Activated CD4-positive, alpha-beta T cell treated with anti-CD3 and anti-CD28 coated beads, Interleukin-2, amount 10 ng/mL, durations not matched to agents 24 days and 14 days (primary cell): ENCODE measurements around the gene KBTBD8. TPM values are rescaled to one million over a fixed set of nuclear protein-coding genes. Genes with fewer than 3 reads are reported as not detected.

Experiments
- DNase-seq: peaks from one replicate; pipeline ENCODE4 v3.0.0; 2022
- H3K27ac Mint-ChIP-seq: one replicate; pipeline ENCODE4 v1.8.0; 2022; ENCODE audit warnings: mild to moderate bottlenecking, mixed read lengths
- H3K27me3 Mint-ChIP-seq: one replicate; pipeline ENCODE4 v1.8.0; 2022; ENCODE audit warnings: mixed read lengths
- H3K36me3 Mint-ChIP-seq: one replicate; pipeline ENCODE4 v1.8.0; 2022; ENCODE audit warnings: low read depth, mild to moderate bottlenecking, mixed read lengths
- H3K4me1 Mint-ChIP-seq: one replicate; pipeline ENCODE4 v1.8.0; 2021; ENCODE audit warnings: mixed read lengths
- H3K4me3 Mint-ChIP-seq: one replicate; pipeline ENCODE4 v1.8.0; 2022; ENCODE audit warnings: mild to moderate bottlenecking, moderate library complexity, mixed read lengths
- H3K9me3 Mint-ChIP-seq: one replicate; pipeline ENCODE4 v1.8.0; 2021; ENCODE audit warnings: mixed read lengths
- intact Hi-C: fragments of 100-400 bp; cut with micrococcal nuclease; formaldehyde crosslinking; loops from one replicate; pipeline ENCODE4 v1.15.1; 2023
- total RNA-seq: library from RNA; stranded (reverse); gene quantifications from 2 replicates; pipeline ENCODE4 v1.2.3, GENCODE V29; 2022

The KBTBD8 gene
- total RNA-seq, 1 donor from 2014 or later, result 17.0 TPM

- H3K4me3 Mint-ChIP-seq, result no peak overlapping the region
- intact Hi-C loops, result no loop called here
- DNase-seq, result no peak
- no peaks in the 10 kb centered on the region for H3K36me3 Mint-ChIP-seq
- H3K27ac Mint-ChIP-seq, result no peak overlapping the region
- H3K27me3 Mint-ChIP-seq, result peaks cover 7% of the 10 kb centered on the region
- H3K9me3 Mint-ChIP-seq, result no peaks in the 10 kb centered on the region
- H3K4me1 Mint-ChIP-seq, result peaks cover 4% of the 10 kb centered on the region
These were observed 33.9 kb downstream of the KBTBD8 start for GRCh38 chr3:67031986-67032385.

DNA sequence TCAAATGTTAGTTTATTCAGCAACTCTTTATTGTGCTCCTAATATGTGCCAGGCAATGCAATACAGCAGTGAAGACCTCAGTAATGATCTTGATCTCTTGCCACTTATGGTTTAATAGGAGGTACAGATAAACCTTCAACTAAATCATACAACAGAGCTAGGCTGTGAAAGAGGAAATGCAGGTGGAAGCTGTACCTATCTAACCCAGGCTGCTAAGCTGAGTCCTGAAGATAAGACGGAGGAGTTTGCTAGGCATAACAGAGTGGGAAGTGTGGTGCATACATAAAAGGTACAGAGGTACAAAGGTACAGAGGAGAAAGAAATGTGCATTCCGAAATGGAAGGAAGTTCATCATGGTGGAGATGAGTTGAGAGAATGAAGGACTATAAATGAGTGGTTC lies 35.0 kb downstream of the KBTBD8 start:
- no peak overlapping the region for H3K4me3 Mint-ChIP-seq
- H3K27ac Mint-ChIP-seq, result no peak overlapping the region
- no peaks in the 10 kb centered on the region for H3K36me3 Mint-ChIP-seq
- intact Hi-C loops, result no loop called here
- no peak for DNase-seq
- peaks cover 7% of the 10 kb centered on the region for H3K27me3 Mint-ChIP-seq
- peaks cover 4% of the 10 kb centered on the region for H3K4me1 Mint-ChIP-seq
- no peaks in the 10 kb centered on the region for H3K9me3 Mint-ChIP-seq

DNA sequence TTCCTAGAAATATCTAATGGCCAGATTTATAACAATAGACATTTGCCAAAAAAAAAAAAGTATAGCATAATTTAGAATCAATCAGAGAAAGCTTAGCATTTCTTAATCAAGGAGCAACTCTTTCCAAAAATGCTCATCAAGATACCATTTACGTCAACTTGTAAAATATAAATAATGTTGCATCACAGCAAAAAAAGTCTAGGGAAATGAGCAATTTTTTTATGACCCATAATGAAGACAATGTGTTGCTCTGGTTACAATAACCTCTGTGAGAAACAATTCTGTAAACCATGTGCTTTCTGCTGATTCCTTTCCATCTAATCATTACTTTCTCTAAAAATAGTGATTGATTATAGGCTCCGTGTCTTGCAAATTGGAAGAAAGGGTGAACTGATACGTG lies 36.3 kb downstream of the KBTBD8 start:
- intact Hi-C loops, result no loop called here
- Mint-ChIP-seq H3K4me3 (no peak overlapping the region), H3K27ac (no peak overlapping the region), H3K36me3 (no peaks in the 10 kb centered on the region), H3K4me1 (no peaks in the 10 kb centered on the region), H3K27me3 (peaks cover 7% of the 10 kb centered on the region), H3K9me3 (no peaks in the 10 kb centered on the region)
- no peak for DNase-seq

DNA sequence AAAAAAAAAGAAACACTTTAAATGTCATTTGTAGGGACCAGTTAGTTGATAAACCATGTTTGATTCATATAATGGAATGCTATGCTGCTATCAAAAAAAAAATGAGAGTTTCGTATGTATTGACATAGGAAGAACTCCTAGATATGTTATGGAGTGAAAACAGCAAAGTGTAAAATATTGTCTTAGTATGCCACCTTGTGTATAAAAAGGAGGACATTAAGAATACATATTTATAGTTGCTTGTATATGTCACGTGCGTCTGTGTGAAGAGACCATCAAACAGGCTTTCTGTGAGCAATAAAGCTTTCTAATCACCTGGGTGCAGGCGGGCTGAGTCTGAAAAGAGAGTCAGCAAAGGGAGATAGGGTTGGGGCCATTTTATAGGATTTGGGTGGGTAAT lies 39.5 kb downstream of the KBTBD8 start:
- H3K27me3 Mint-ChIP-seq, result peaks cover 7% of the 10 kb centered on the region
- intact Hi-C loops, result no loop called here
- DNase-seq, result peak; percentile 28
- H3K4me3 Mint-ChIP-seq, result no peak overlapping the region
- no peaks in the 10 kb centered on the region for H3K4me1 Mint-ChIP-seq
- H3K36me3 Mint-ChIP-seq, result no peaks in the 10 kb centered on the region
- H3K27ac Mint-ChIP-seq, result no peak overlapping the region
- no peaks in the 10 kb centered on the region for H3K9me3 Mint-ChIP-seq

DNA sequence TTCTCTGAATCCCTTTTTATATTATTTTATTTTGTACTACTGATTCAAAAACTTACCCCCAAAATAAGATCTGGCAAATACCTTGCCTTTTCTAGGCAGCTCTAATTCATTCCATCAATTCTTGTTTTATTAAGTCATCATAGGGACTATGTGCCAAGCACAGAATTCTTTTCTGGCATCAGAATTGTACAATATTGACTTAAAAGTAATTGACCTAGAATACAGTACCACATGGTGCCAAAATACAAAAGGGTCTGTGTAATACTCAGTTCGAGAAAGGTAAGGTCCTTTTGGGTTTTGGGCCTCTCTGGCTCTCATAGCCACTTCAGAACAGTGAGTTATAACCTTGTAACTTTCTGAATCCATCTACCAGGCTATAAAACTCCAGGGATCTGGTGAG lies 46.2 kb downstream of the KBTBD8 start:
- intact Hi-C loops, result no loop called here
- H3K4me1 Mint-ChIP-seq, result no peaks in the 10 kb centered on the region
- H3K9me3 Mint-ChIP-seq, result no peaks in the 10 kb centered on the region
- peaks cover 4% of the 10 kb centered on the region for H3K27me3 Mint-ChIP-seq
- no peak overlapping the region for H3K4me3 Mint-ChIP-seq
- DNase-seq, result no peak
- no peaks in the 10 kb centered on the region for H3K36me3 Mint-ChIP-seq
- H3K27ac Mint-ChIP-seq, result no peak overlapping the region

DNA sequence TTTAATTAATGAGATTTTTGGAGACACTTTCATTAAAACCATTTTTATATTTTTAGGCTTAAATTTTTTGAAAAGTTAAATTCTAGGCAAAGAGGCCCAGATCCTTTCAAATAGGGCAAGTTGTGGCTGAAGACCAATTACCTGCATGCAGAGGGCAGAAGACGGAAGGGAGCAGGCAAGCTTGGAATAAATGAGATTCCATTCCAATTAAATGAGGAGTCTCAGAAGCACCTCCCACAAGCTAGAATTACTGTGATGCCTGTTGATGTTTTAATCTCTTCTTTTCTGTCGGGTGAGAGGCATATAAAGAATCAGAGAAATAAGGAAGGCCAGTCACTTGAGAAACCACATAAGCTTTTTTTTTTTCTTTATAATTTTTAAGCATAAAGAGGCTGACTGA lies 46.8 kb downstream of the KBTBD8 start:
- Mint-ChIP-seq H3K4me1 (no peaks in the 10 kb centered on the region), H3K36me3 (no peaks in the 10 kb centered on the region), H3K4me3 (no peak overlapping the region), H3K9me3 (no peaks in the 10 kb centered on the region), H3K27me3 (peaks cover 4% of the 10 kb centered on the region), H3K27ac (no peak overlapping the region)
- DNase-seq, result no peak
- intact Hi-C loops, result no loop called here

GRCh38 chr3:67045711-67046465 lies 47.8 kb downstream of the KBTBD8 start:
- Mint-ChIP-seq H3K27me3 (peaks cover 8% of the 10 kb centered on the region), H3K4me3 (no peak overlapping the region), H3K9me3 (no peaks in the 10 kb centered on the region), H3K36me3 (no peaks in the 10 kb centered on the region), H3K27ac (no peak overlapping the region), H3K4me1 (no peaks in the 10 kb centered on the region)
- intact Hi-C loops, result no loop called here
- no peak for DNase-seq

GRCh38 chr3:67047051-67047450 lies 48.9 kb downstream of the KBTBD8 start:
- Mint-ChIP-seq H3K27me3 (peaks cover 8% of the 10 kb centered on the region), H3K4me3 (no peak overlapping the region), H3K36me3 (no peaks in the 10 kb centered on the region), H3K9me3 (no peaks in the 10 kb centered on the region), H3K4me1 (no peaks in the 10 kb centered on the region), H3K27ac (no peak overlapping the region)
- intact Hi-C loops, result no loop called here
- no peak for DNase-seq

DNA sequence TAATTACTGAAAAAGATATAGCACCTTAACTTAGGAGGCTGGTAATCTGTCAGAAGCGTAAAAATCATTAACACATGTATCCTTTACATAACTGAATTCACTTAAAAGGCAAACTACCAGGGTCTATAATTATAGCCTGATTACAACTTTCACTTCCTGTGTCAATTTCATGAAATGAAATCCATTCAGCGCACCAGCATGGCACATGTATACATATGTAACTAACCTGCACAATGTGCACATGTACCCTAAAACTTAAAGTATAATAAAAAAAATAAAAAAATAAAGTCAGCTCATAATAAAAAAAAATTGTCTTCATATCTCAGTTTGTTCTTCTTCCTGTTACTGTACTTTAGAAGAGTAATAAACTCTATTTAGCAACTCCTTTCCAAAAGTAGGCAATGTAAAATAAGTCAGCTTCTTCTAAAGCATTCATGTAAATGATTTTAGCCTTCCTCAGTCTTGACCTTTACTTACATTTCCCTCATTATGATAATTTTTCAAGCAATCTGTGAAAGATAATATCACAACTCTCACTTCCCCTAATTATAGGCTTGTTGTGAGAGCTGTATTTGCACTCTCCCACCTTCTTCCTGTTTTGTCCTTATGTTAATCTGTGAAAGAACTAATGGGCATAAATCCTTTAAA lies 50.1 kb downstream of the KBTBD8 start:
- H3K4me3 Mint-ChIP-seq, result no peak overlapping the region
- intact Hi-C loops, result no loop called here
- no peak overlapping the region for H3K27ac Mint-ChIP-seq
- H3K4me1 Mint-ChIP-seq, result no peaks in the 10 kb centered on the region
- H3K9me3 Mint-ChIP-seq, result no peaks in the 10 kb centered on the region
- peaks cover 8% of the 10 kb centered on the region for H3K27me3 Mint-ChIP-seq
- no peak for DNase-seq
- no peaks in the 10 kb centered on the region for H3K36me3 Mint-ChIP-seq

GRCh38 chr3:67048715-67049074 lies 50.6 kb downstream of the KBTBD8 start:
- H3K27ac Mint-ChIP-seq, result no peak overlapping the region
- H3K9me3 Mint-ChIP-seq, result peaks cover 2% of the 10 kb centered on the region
- no peaks in the 10 kb centered on the region for H3K36me3 Mint-ChIP-seq
- no peak for DNase-seq
- H3K27me3 Mint-ChIP-seq, result peaks cover 8% of the 10 kb centered on the region
- no peak overlapping the region for H3K4me3 Mint-ChIP-seq
- intact Hi-C loops, result no loop called here
- no peaks in the 10 kb centered on the region for H3K4me1 Mint-ChIP-seq

GRCh38 chr3:67059443-67059842 lies 61.3 kb downstream of the KBTBD8 start:
- peaks cover 5% of the 10 kb centered on the region for H3K9me3 Mint-ChIP-seq
- H3K27me3 Mint-ChIP-seq, result peaks cover 7% of the 10 kb centered on the region
- no peak for DNase-seq

More at GRCh38 chr3:67059443-67059842, 61.3 kb downstream of the KBTBD8 start:
- intact Hi-C loops, result no loop called here
- Mint-ChIP-seq H3K4me3 (no peak overlapping the region), H3K27ac (no peak overlapping the region), H3K4me1 (no peaks in the 10 kb centered on the region), H3K36me3 (no peaks in the 10 kb centered on the region)
